ENCODE measurements around the gene TMEM176B.

Gene TMEM176B

GRCh38 chr7:150754951-150755350, 45.2 kb downstream of the TMEM176B start:
- H3K27ac ChIP-seq = no peak overlapping the region
- TF ChIP-seq CTCF (conservative IDR thresholded peaks at IDR 0.05) = no peak

- TF ChIP-seq CTCF (conservative IDR thresholded peaks at IDR 0.05) = peak; percentile 12; the same call in 1 of the 2 replicates
- no peak overlapping the region for H3K27ac ChIP-seq
Measured at GRCh38 chr7:150753826-150754603, 46.1 kb downstream of the TMEM176B start.

- no peak overlapping the region for H3K27ac ChIP-seq
- no peak for TF ChIP-seq CTCF (conservative IDR thresholded peaks at IDR 0.05)
Measured at GRCh38 chr7:150753239-150753638, 46.9 kb downstream of the TMEM176B start.

GRCh38 chr7:150751702-150752101, 48.5 kb downstream of the TMEM176B start:
- no peak overlapping the region for H3K27ac ChIP-seq
- TF ChIP-seq CTCF (conservative IDR thresholded peaks at IDR 0.05) = no peak

- no peak for TF ChIP-seq CTCF (conservative IDR thresholded peaks at IDR 0.05)
- no peak overlapping the region for H3K27ac ChIP-seq
Measured at GRCh38 chr7:150748376-150748775, 51.8 kb downstream of the TMEM176B start.

GRCh38 chr7:150746921-150747320, 53.2 kb downstream of the TMEM176B start:
- no peak overlapping the region for H3K27ac ChIP-seq
- no peak for TF ChIP-seq CTCF (conservative IDR thresholded peaks at IDR 0.05)

GRCh38 chr7:150745876-150746275, 54.3 kb downstream of the TMEM176B start:
- TF ChIP-seq CTCF (conservative IDR thresholded peaks at IDR 0.05) = no peak
- no peak overlapping the region for H3K27ac ChIP-seq

All from VCaP (cell line).